NOMO-1 (cell line): ENCODE measurements around the gene PRICKLE2.

Source experiments
- DNase-seq, 2 experiments: peaks; one replicate each; lab custom pipeline; 2025; ENCODE audit not compliant: unreplicated experiment in 2 of 2; lab: John Stamatoyannopoulos, UW

The PRICKLE2 gene

DNA sequence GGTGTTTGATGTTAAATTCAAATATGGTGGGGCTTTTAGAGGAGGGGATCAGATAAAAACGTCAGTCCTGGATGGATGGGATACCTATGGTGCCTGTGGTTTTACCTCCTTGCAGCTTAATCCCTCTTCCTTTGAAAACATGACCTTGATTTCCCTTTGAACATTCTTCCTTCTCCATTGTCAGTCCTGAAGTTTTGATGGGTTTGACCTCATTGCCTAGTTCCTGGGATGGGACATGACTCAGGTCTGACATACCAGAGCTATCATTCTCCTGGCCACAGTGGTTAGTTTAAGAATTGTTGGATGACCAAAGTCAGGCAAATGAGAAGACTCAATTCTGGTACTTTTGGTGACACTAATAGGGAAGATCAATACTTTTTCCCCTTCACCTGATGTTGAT lies 87.2 kb downstream of the PRICKLE2 start:
- DNase-seq = no peak

DNA sequence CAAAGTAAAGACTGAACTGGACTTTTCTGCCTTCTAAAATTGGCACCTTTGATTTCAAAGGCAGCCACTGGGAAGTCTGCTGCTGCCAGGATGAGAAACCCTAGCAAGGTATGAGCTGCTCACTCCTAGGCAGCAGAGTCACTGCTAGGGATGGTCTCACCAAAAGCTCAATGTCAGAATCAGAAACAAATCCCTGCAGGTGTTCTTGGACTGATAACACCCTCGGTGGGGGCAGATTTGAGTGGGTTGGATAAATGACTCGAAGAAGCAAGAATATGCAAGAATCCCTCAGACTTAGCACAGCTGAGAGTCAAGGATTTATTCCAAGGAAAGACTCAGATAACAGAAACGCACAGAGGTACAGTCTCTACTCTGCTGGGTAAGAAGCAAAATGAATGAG lies 90.4 kb downstream of the PRICKLE2 start:
- DNase-seq = no peak

DNA sequence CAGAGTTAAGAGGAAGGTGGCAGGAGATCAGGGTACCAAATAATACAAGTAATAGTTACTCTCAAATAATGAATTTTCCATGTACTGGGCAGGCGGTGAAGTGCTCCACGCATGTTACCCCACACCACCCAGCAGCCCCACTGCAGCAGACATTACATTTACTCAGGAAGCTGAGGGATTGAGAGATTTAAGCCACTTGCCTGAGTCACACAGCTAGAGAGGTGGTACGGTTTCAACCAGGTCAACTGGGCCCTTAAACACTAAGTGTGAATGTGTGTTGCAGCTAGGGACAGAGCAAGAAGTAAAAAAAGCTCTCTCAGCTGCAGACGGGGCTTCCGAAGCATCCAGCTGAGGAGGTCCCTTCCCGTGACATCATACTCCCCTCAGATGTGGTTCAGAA lies 91.3 kb downstream of the PRICKLE2 start:
- DNase-seq = no peak

- DNase-seq = no peak
Measured at GRCh38 chr3:64133272-64133671, 92.0 kb downstream of the PRICKLE2 start.

DNA sequence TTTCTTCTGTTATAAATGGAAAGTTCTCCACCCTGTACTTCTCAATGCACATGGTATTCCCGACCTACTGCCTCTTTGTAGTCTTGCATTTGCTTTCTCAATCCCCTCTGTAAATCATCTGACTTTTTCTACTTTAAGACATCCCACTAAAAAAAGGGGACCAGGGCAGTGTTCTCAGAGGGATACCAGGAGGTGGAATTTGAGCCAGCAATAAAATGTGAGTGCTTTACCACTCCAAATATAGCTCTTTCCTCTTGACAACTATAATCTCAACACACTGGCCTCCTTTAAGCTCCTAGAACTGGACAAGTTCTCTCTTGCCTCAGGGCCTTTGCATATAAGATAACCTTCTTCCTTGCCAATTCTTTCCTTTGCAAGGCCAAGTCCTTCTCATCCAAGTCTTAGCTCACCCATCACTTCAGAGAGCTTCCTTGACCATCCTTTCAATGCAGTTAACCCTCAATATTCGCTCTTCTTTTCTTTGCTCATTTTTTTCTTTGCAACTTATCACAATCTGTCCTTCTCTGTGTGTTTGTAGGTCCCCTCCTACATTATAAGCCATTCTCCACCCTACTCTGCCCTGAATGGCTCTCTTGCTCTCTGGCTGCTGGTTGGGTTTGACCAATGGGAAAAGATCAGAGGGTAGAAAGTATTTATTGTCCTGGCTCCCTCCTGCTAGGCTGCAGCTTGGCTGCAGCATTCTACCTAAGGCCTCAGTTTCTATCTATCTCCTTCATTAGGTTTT lies 93.4 kb downstream of the PRICKLE2 start:
- DNase-seq = no peak

GRCh38 chr3:64130436-64130835 lies 94.8 kb downstream of the PRICKLE2 start:
- DNase-seq = no peak

GRCh38 chr3:64129581-64129980 lies 95.7 kb downstream of the PRICKLE2 start:
- DNase-seq = no peak

DNA sequence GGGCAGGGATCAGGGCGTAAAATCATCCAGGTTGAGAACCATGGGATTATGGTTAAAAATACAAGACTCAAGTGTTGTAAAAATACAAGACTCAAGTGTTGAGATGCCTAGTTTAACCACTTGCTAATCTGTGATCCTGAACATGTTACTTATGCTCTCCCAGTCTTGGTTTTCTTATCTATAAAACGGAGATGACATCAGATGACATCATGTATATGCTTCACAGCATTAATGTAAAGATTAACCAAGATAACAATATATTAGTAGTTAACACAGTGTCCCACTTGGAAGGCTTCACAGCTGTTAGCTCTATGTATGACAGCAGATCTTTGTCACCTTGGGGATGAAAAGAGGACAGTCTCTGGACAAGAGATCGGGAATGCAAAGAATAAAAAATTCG lies 96.2 kb downstream of the PRICKLE2 start:
- DNase-seq = no peak

DNA sequence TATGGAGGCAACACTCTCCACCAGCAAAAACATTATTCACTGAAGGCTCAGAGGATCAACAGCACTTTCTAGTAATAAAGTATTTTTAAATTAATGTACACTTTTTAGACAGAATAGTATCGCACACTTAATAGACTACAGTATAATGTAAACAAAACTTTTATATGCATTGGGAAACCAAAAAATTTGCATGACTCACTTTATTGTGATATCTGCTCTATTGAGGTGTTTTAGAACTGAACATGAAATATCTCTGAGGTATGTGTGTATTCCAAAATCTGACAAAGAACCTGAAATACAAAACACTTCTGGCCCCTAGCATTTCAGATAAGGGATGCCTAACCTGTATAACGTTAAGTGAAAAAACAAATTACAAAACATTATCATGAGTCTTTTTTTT lies 99.7 kb downstream of the PRICKLE2 start:
- no peak for DNase-seq

- DNase-seq = no peak
Measured at GRCh38 chr3:64123931-64124330, 101.3 kb downstream of the PRICKLE2 start.

- DNase-seq = no peak
Measured at GRCh38 chr3:64122476-64122875, 102.8 kb downstream of the PRICKLE2 start.

DNA sequence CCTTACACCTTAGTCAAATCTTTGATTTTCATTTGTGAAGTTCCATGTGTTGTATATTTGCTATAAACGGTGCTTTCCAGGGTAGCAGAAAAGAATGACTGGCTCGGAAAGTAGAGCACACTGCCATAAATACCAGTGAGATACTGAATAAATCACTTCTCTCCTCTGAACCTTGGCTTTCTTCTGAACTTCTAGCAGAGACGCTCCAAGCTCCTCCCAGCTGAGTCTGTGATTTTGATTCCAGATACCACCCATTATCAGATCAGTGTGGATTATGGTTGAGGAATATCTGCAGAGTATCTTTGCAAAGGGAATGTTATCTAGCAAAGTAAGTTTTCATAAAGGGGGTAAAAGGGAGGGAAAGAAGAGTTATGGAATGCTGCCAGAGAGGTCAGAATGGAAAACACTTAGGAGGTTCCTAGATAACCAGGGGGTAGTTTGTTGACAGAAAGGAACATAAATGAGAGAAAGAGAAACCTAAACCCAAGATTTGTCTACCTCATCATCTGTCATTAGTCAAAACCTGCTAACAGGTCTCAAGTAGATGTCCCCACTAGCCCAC lies 103.4 kb downstream of the PRICKLE2 start:
- DNase-seq = no peak

GRCh38 chr3:64120876-64121275 lies 104.4 kb downstream of the PRICKLE2 start:
- DNase-seq = no peak

- DNase-seq = no peak
Measured at GRCh38 chr3:64117483-64117882, 107.8 kb downstream of the PRICKLE2 start.

GRCh38 chr3:64114651-64115050 lies 110.6 kb downstream of the PRICKLE2 start:
- DNase-seq = no peak

- DNase-seq = no peak
Measured at GRCh38 chr3:64111872-64112271, 113.4 kb downstream of the PRICKLE2 start.

- DNase-seq = no peak
Measured at GRCh38 chr3:64111083-64111482, 114.2 kb downstream of the PRICKLE2 start.

- DNase-seq = no peak
Measured at GRCh38 chr3:64110071-64110470, 115.2 kb downstream of the PRICKLE2 start.

DNA sequence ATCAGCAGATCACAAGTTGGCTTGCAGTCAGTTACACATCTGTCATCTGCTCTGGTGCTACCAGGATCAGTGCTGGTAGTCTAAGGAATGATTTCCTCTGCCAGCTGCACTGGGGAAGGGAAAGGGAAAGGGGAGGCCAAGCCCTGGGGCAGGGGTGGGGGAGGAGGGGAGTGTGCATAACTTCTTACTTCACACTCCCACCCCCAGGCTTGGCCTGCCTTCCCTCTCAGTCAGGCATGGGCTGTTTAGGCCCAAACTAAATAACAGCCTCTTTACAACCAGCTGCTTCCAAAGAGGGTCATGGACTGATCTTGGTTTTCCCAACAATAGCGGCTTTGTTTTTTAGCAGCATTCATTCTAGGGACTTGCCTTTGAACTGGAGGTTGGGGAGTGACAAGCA lies 115.8 kb downstream of the PRICKLE2 start:
- no peak for DNase-seq

GRCh38 chr3:64108784-64109317 lies 116.4 kb downstream of the PRICKLE2 start:
- no peak for DNase-seq

GRCh38 chr3:64108231-64108630 lies 117.0 kb downstream of the PRICKLE2 start:
- no peak for DNase-seq

GRCh38 chr3:64107190-64107589 lies 118.1 kb downstream of the PRICKLE2 start:
- DNase-seq = no peak
